NCI-H128 (cell line): Measurements from ENCODE around the gene MS4A10.

Experiments used
- DNase-seq: peaks from one replicate; lab custom pipeline; 2025; ENCODE audit not compliant: unreplicated experiment; lab: John Stamatoyannopoulos, UW

Gene MS4A10

GRCh38 chr11:60785806-60786361 is 751 bp downstream of the MS4A10 start:
- DNase-seq: no peak

GRCh38 chr11:60786811-60787567 is 1.9 kb downstream of the MS4A10 start:
- DNase-seq: no peak

- no peak for DNase-seq
Measured at GRCh38 chr11:60788401-60789125, 3.4 kb downstream of the MS4A10 start.

GRCh38 chr11:60790726-60791125 is 5.6 kb downstream of the MS4A10 start:
- no peak for DNase-seq

GRCh38 chr11:60791153-60791933 is 6.2 kb downstream of the MS4A10 start:
- no peak for DNase-seq

- no peak for DNase-seq
Measured at GRCh38 chr11:60792521-60792920, 7.4 kb downstream of the MS4A10 start.

- DNase-seq: no peak
Measured at GRCh38 chr11:60795291-60795690, 10.2 kb downstream of the MS4A10 start.

GRCh38 chr11:60797846-60798630 is 12.9 kb downstream of the MS4A10 start:
- no peak for DNase-seq

- DNase-seq: no peak
Measured at GRCh38 chr11:60798631-60799030, 13.5 kb downstream of the MS4A10 start.

- no peak for DNase-seq
Measured at GRCh38 chr11:60801194-60801593, 16.1 kb downstream of the MS4A10 start.

- DNase-seq: no peak
Measured at GRCh38 chr11:60803273-60803936, 18.3 kb downstream of the MS4A10 start.

GRCh38 chr11:60809249-60809648 is 24.1 kb downstream of the MS4A10 start:
- DNase-seq: no peak

GRCh38 chr11:60809691-60810090 is 24.6 kb downstream of the MS4A10 start:
- no peak for DNase-seq

- DNase-seq: no peak
Measured at GRCh38 chr11:60810151-60810550, 25.0 kb downstream of the MS4A10 start.

GRCh38 chr11:60810569-60810968 is 25.4 kb downstream of the MS4A10 start:
- no peak for DNase-seq

- no peak for DNase-seq
Measured at GRCh38 chr11:60813324-60813723, 28.2 kb downstream of the MS4A10 start.

- DNase-seq: no peak
Measured at GRCh38 chr11:60814112-60814511, 29.0 kb downstream of the MS4A10 start.

- no peak for DNase-seq
Measured at GRCh38 chr11:60816590-60817157, 31.5 kb downstream of the MS4A10 start.

GRCh38 chr11:60818057-60818456 is 32.9 kb downstream of the MS4A10 start:
- DNase-seq: no peak
